Astrocyte of the cerebellum (primary cell): ENCODE results near the gene GSTM3.

ENCODE experiments used
- DNase-seq: peaks from one replicate; pipeline ENCODE4 v3.0.0-alpha.2; 2011; ENCODE audit warnings: low read depth
- H3K4me3 ChIP-seq: 2 replicates; pipeline ENCODE4 v1.5.1; 2011; ENCODE audit warnings: mild to moderate bottlenecking, low read depth, low read length, moderate library complexity
- CTCF ChIP-seq: IDR thresholded peaks from 2 replicates; pipeline ENCODE4 v1.5.1; 2012; ENCODE audit warnings: low read length, low read depth, moderate library complexity, mild to moderate bottlenecking; ENCODE audit errors: missing control alignments
- in situ Hi-C: cut with HindIII; loops from 2 replicates; pipeline ENCODE4 v1.10.0; 2017; ENCODE audit warnings: low sequenced_read_pairs

Gene GSTM3

DNA sequence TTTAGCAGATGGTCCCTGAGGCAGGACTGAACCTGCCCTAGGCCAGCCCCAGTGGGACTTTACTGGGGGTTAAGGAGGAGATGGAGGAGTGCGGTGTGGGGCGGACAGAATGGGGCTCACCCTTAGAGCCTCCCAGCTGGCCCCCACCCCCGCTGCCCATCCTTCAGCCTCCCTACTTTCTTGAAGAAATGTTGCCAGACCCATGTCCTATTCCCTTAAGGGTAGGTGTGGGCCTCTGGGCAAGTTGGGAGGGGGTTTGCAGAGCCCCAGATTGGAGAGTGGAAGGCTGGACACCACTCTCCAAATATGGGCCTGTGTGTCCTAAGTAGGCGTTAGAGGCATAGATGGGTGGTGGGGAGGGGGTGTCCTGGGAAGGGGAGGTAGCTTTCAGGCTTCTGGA lies 42.1 kb upstream of the GSTM3 start:
- DNase-seq, result no peak
- in situ Hi-C loops, result loop anchor here (25.0 kb wide), 2 partner anchors 129 to 229 kb away; partner anchors contain the start of gene CSF1
- no peak overlapping the region for H3K4me3 ChIP-seq
- no peak for TF ChIP-seq CTCF

- in situ Hi-C loops, result loop anchor here (25.0 kb wide), 2 partner anchors 130 to 230 kb away; partner anchors contain the start of gene CSF1
- TF ChIP-seq CTCF, result no peak
- DNase-seq, result peak; percentile 74
- no peak overlapping the region for H3K4me3 ChIP-seq
These were observed 41.7 kb upstream of the GSTM3 start for GRCh38 chr1:109782514-109782913.

DNA sequence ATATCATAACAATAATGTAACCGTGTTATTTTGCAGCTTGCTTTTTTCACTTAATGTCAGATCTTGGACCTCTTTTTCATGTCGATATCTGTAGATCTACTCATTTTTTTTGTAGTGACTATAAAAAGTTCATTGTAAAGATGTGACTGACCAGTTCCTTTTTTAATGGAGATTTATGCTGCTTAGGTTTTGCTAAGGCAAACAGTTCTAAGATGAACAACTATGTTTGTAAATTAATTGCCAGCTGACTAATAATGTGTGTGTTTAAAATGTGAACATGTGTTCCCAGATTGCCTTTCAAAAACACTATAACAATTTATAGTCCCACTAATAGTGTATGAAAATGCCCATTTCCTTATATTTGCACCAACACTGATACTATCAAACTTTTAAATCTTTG lies 41.0 kb upstream of the GSTM3 start:
- TF ChIP-seq CTCF, result no peak
- no peak for DNase-seq
- H3K4me3 ChIP-seq, result no peak overlapping the region
- in situ Hi-C loops, result loop anchor here (25.0 kb wide), 2 partner anchors 130 to 230 kb away; partner anchors contain the start of gene CSF1

DNA sequence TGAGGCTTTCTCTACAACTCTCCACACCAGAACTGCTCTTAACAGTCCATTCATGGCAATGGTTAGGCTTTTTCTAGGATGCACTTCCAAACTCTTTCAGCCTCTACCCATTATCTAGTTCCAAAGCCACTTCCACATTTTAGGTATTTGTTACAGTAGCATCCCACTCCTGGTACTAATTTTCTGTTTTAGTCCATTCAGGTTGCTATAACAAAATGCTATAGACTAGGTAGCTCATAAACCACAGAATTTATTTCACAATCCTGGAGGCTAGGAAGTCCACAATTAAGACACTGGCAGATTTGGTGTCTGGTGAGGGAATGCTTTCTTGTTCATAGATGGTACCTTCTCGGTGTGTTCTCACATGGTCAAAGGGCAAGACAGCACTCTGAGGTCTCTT lies 40.1 kb upstream of the GSTM3 start:
- no peak overlapping the region for H3K4me3 ChIP-seq
- no peak for TF ChIP-seq CTCF
- in situ Hi-C loops, result loop anchor here (25.0 kb wide), 2 partner anchors 131 to 231 kb away; partner anchors contain the start of gene CSF1
- DNase-seq, result no peak

- DNase-seq, result no peak
- TF ChIP-seq CTCF, result no peak
- H3K4me3 ChIP-seq, result no peak overlapping the region
- in situ Hi-C loops, result loop anchor here (25.0 kb wide), 2 partner anchors 134 to 234 kb away; partner anchors contain the start of gene CSF1
These were observed 37.3 kb upstream of the GSTM3 start for GRCh38 chr1:109777980-109778625.

- in situ Hi-C loops, result loop anchor here (25.0 kb wide), 2 partner anchors 135 to 235 kb away; partner anchors contain the start of gene CSF1
- DNase-seq, result no peak
- no peak overlapping the region for H3K4me3 ChIP-seq
- TF ChIP-seq CTCF, result no peak
These were observed 36.6 kb upstream of the GSTM3 start for GRCh38 chr1:109777436-109777835.
